WTC11 (cell line): ENCODE measurements around the gene TMEM198.

Experiments
- AFF4 ChIP-seq: sonication (generic); formaldehyde crosslinking; IDR thresholded peaks from 2 replicates; pipeline ENCODE4 v1.8.1; 2023; ENCODE audit warnings: mild to moderate bottlenecking, missing genetic modification reagents, borderline replicate concordance
- AR ChIP-seq: fragments of 250-450 bp; sonication (Bioruptor Pico); IDR thresholded peaks from 2 replicates; pipeline ENCODE4 v1.9.0; 2021; ENCODE audit warnings: mild to moderate bottlenecking
- MAX ChIP-seq: sonication (generic); formaldehyde crosslinking; IDR thresholded peaks from 2 replicates; pipeline ENCODE4 v1.8.0; 2022; ENCODE audit warnings: mild to moderate bottlenecking, missing genetic modification reagents
- TP53 ChIP-seq: sonication (generic); formaldehyde crosslinking; IDR thresholded peaks from 2 replicates; pipeline ENCODE4 v1.8.1; 2023; ENCODE audit warnings: mild to moderate bottlenecking, missing genetic modification reagents
- TF ChIP-seq, protein P1 (sequence below): fragments of 200-600 bp; IDR thresholded peaks from 2 replicates; pipeline ENCODE4 v1.8.0; 2022; ENCODE audit warnings: antibody characterized with exemption

- TF ChIP-seq, protein P1, sequence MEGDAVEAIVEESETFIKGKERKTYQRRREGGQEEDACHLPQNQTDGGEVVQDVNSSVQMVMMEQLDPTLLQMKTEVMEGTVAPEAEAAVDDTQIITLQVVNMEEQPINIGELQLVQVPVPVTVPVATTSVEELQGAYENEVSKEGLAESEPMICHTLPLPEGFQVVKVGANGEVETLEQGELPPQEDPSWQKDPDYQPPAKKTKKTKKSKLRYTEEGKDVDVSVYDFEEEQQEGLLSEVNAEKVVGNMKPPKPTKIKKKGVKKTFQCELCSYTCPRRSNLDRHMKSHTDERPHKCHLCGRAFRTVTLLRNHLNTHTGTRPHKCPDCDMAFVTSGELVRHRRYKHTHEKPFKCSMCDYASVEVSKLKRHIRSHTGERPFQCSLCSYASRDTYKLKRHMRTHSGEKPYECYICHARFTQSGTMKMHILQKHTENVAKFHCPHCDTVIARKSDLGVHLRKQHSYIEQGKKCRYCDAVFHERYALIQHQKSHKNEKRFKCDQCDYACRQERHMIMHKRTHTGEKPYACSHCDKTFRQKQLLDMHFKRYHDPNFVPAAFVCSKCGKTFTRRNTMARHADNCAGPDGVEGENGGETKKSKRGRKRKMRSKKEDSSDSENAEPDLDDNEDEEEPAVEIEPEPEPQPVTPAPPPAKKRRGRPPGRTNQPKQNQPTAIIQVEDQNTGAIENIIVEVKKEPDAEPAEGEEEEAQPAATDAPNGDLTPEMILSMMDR, result no peak
- TF ChIP-seq MAX (no peak), AFF4 (no peak), TP53 (no peak), AR (no peak)
These were observed 46.9 kb upstream of the TMEM198 start for GRCh38 chr2:219496825-219497494.
